K562 (cell line): ENCODE results near the gene SMIM30. TPM values are rescaled to one million over a fixed set of nuclear protein-coding genes. Genes with fewer than 3 reads are reported as not detected.

Source experiments
- HIVEP1 ChIP-seq: fragments of 250-450 bp; sonication (Bioruptor Pico); IDR thresholded peaks from 2 replicates; pipeline ENCODE4 v1.4.0; 2020; ENCODE audit warnings: mild to moderate bottlenecking
- OTX1 ChIP-seq: fragments of 450-650 bp; formaldehyde crosslinking; IDR thresholded peaks from 2 replicates; pipeline ENCODE4 v1.4.0; 2022; ENCODE audit warnings: mild to moderate bottlenecking
- RBM15 ChIP-seq: fragments of 200-400 bp; formaldehyde crosslinking; IDR thresholded peaks from 2 replicates; pipeline ENCODE4 v1.6.1; 2018; ENCODE audit warnings: mild to moderate bottlenecking, low read length, moderate library complexity; ENCODE audit not compliant: insufficient read depth
- RFX1 ChIP-seq: fragments of 450-650 bp; IDR thresholded peaks from 2 replicates; pipeline ENCODE4 v1.6.1; 2016; ENCODE audit warnings: mild to moderate bottlenecking, moderate library complexity
- SMAD4 ChIP-seq: fragments of 250-450 bp; sonication (Bioruptor Pico); conservative IDR thresholded peaks from 2 replicates; pipeline ENCODE4 v1.8.0; 2021; ENCODE audit warnings: inconsistent platforms, mild to moderate bottlenecking, moderate library complexity
- ZNF583 ChIP-seq: fragments of 250-450 bp; sonication (Bioruptor Pico); IDR thresholded peaks from 2 replicates; pipeline ENCODE4 v1.4.0; 2020
- polyA plus RNA-seq, 8 experiments: library from polyadenylated mRNA; depleted of rRNA in 4 of 8; stranded (reverse) in 5 of 8; unstranded in 3 of 8; fragments of >200 nt; fragmentation: Nextera tagmentation in 2 of 8; fragmentation: Illumina TruSeq in 1 of 8; extraction: Ambion mirVana in 2 of 8; extraction: Trizol in 1 of 8; gene quantifications; 2 replicates each; pipeline versions ENCODE4 v1.2.1 to v1.2.3, GENCODE V29; 2011 to 2014; ENCODE audit warnings: inconsistent platforms in 1 of 8, missing spikeins in 1 of 8
- total RNA-seq, 7 experiments: library from RNA; depleted of rRNA in 6 of 7; stranded (reverse); fragments of >200 nt in 6 of 7; fragmentation: Illumina TruSeq in 2 of 7; extraction: Trizol in 2 of 7; gene quantifications; 2 replicates each; pipeline versions ENCODE4 v1.2.1 to v1.2.3, GENCODE V29; 2011 to 2021; ENCODE audit warnings: low replicate concordance in 1 of 7
- TF ChIP-seq, protein P1 (sequence below): fragments of 250-450 bp; sonication (Bioruptor Pico); IDR thresholded peaks from 2 replicates; pipeline ENCODE4 v1.4.0; 2020; ENCODE audit warnings: mild to moderate bottlenecking, moderate library complexity
- TF ChIP-seq, protein P2 (sequence below): IDR thresholded peaks from 2 replicates; pipeline ENCODE4 v1.6.1; 2014; ENCODE audit warnings: antibody characterized with exemption
- TF ChIP-seq, protein P3 (sequence below): fragments of 450-650 bp; formaldehyde crosslinking; IDR thresholded peaks from 2 replicates; pipeline ENCODE4 v1.4.0; 2022; ENCODE audit warnings: missing genetic modification characterization
- TF ChIP-seq, protein P4 (sequence below): fragments of 450-650 bp; IDR thresholded peaks from 2 replicates; pipeline ENCODE4 v1.6.1; 2018; ENCODE audit not compliant: partially characterized antibody
- TF ChIP-seq, protein P5 (sequence below): fragments of 250-450 bp; sonication (Bioruptor Pico); IDR thresholded peaks from 2 replicates; pipeline ENCODE4 v1.8.0; 2022; ENCODE audit warnings: moderate library complexity, mild to moderate bottlenecking, inconsistent platforms
- TF ChIP-seq, protein P6 (sequence below): fragments of 250-450 bp; sonication (Bioruptor Pico); IDR thresholded peaks from 2 replicates; pipeline ENCODE4 v1.8.0; 2021; ENCODE audit warnings: mild to moderate bottlenecking, moderate library complexity

The SMIM30 gene
- total and polyA plus RNA-seq, 9 of the 15 experiments (the other 6 are each of a cell fraction or from before 2014, with no cell fraction given), result 161 to 891 (median 316) TPM

DNA sequence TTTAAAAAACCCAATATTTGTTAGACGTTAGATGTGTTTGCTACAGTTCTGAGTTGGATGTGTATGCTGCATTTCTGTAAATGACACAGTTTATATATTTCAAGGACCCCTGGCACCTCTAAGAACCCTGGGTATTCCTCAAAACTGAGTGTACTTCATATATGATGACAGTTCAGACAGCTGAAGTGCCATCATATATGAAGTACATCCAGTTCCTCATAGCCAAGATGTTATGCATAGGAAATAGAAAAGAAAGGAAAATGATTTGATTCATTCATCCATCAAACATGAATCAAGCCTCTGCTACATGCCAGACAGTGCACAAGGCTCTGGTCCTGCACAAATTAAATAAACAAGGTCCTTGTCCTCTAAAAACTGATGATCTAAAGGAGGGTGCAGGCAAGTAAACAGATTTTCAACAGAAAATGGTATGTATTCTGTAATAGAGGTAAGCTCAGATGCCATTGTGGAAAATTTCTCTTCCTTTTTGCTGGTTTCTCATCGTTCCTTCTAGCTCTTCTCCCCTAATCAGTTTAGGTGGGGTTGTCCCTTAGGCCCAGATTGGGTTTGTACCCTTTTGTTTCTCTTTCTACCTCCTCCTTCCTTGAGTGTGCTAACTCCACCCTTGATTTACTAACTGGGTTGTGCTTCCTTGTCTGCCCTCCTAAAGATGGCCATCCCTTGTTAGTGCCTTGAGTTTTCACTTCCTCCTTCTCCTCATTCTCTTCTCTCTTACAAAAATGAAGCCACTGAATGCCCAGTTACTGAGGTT, 25.3 kb upstream of the SMIM30 start (continued):
- TF ChIP-seq, protein P1, sequence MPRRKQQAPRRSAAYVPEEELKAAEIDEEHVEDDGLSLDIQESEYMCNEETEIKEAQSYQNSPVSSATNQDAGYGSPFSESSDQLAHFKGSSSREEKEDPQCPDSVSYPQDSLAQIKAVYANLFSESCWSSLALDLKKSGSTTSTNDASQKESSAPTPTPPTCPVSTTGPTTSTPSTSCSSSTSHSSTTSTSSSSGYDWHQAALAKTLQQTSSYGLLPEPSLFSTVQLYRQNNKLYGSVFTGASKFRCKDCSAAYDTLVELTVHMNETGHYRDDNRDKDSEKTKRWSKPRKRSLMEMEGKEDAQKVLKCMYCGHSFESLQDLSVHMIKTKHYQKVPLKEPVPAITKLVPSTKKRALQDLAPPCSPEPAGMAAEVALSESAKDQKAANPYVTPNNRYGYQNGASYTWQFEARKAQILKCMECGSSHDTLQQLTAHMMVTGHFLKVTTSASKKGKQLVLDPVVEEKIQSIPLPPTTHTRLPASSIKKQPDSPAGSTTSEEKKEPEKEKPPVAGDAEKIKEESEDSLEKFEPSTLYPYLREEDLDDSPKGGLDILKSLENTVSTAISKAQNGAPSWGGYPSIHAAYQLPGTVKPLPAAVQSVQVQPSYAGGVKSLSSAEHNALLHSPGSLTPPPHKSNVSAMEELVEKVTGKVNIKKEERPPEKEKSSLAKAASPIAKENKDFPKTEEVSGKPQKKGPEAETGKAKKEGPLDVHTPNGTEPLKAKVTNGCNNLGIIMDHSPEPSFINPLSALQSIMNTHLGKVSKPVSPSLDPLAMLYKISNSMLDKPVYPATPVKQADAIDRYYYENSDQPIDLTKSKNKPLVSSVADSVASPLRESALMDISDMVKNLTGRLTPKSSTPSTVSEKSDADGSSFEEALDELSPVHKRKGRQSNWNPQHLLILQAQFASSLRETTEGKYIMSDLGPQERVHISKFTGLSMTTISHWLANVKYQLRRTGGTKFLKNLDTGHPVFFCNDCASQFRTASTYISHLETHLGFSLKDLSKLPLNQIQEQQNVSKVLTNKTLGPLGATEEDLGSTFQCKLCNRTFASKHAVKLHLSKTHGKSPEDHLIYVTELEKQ (CRISPR knock-in tag), result peak; percentile 28; the same call in 1 of the 2 replicates
- TF ChIP-seq, protein P2, sequence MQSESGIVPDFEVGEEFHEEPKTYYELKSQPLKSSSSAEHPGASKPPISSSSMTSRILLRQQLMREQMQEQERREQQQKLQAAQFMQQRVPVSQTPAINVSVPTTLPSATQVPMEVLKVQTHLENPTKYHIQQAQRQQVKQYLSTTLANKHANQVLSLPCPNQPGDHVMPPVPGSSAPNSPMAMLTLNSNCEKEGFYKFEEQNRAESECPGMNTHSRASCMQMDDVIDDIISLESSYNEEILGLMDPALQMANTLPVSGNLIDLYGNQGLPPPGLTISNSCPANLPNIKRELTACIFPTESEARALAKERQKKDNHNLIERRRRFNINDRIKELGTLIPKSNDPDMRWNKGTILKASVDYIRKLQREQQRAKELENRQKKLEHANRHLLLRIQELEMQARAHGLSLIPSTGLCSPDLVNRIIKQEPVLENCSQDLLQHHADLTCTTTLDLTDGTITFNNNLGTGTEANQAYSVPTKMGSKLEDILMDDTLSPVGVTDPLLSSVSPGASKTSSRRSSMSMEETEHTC, result no peak
- TF ChIP-seq, protein P3, sequence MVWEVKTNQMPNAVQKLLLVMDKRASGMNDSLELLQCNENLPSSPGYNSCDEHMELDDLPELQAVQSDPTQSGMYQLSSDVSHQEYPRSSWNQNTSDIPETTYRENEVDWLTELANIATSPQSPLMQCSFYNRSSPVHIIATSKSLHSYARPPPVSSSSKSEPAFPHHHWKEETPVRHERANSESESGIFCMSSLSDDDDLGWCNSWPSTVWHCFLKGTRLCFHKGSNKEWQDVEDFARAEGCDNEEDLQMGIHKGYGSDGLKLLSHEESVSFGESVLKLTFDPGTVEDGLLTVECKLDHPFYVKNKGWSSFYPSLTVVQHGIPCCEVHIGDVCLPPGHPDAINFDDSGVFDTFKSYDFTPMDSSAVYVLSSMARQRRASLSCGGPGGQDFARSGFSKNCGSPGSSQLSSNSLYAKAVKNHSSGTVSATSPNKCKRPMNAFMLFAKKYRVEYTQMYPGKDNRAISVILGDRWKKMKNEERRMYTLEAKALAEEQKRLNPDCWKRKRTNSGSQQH (CRISPR knock-in tag), result 0 out of 2 replicates have a peak, but pooled peaks have one; percentile 39
- TF ChIP-seq OTX1 (peak; percentile 76; the same call in 1 of the 2 replicates), SMAD4 (0 out of 2 replicates have a peak, but pooled peaks have one; percentile 33), HIVEP1 (CRISPR knock-in tag) (peak; percentile 79; the same call in 1 of the 2 replicates), RBM15 (no peak), ZNF583 (CRISPR knock-in tag) (0 out of 2 replicates have a peak, but pooled peaks have one; percentile 69), RFX1 (0 out of 2 replicates have a peak, but pooled peaks have one; percentile 9)
- TF ChIP-seq, protein P4, sequence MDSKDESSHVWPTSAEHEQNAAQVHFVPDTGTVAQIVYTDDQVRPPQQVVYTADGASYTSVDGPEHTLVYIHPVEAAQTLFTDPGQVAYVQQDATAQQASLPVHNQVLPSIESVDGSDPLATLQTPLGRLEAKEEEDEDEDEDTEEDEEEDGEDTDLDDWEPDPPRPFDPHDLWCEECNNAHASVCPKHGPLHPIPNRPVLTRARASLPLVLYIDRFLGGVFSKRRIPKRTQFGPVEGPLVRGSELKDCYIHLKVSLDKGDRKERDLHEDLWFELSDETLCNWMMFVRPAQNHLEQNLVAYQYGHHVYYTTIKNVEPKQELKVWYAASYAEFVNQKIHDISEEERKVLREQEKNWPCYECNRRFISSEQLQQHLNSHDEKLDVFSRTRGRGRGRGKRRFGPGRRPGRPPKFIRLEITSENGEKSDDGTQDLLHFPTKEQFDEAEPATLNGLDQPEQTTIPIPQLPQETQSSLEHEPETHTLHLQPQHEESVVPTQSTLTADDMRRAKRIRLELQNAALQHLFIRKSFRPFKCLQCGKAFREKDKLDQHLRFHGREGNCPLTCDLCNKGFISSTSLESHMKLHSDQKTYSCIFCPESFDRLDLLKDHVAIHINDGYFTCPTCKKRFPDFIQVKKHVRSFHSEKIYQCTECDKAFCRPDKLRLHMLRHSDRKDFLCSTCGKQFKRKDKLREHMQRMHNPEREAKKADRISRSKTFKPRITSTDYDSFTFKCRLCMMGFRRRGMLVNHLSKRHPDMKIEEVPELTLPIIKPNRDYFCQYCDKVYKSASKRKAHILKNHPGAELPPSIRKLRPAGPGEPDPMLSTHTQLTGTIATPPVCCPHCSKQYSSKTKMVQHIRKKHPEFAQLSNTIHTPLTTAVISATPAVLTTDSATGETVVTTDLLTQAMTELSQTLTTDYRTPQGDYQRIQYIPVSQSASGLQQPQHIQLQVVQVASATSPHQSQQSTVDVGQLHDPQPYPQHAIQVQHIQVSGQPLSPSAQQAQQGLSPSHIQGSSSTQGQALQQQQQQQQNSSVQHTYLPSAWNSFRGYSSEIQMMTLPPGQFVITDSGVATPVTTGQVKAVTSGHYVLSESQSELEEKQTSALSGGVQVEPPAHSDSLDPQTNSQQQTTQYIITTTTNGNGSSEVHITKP, result no peak
- TF ChIP-seq, protein P5, sequence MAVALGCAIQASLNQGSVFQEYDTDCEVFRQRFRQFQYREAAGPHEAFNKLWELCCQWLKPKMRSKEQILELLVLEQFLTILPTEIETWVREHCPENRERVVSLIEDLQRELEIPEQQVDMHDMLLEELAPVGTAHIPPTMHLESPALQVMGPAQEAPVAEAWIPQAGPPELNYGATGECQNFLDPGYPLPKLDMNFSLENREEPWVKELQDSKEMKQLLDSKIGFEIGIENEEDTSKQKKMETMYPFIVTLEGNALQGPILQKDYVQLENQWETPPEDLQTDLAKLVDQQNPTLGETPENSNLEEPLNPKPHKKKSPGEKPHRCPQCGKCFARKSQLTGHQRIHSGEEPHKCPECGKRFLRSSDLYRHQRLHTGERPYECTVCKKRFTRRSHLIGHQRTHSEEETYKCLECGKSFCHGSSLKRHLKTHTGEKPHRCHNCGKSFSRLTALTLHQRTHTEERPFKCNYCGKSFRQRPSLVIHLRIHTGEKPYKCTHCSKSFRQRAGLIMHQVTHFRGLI (CRISPR knock-in tag), result peak; percentile 65; the same call in 1 of the 2 replicates
- TF ChIP-seq, protein P6, sequence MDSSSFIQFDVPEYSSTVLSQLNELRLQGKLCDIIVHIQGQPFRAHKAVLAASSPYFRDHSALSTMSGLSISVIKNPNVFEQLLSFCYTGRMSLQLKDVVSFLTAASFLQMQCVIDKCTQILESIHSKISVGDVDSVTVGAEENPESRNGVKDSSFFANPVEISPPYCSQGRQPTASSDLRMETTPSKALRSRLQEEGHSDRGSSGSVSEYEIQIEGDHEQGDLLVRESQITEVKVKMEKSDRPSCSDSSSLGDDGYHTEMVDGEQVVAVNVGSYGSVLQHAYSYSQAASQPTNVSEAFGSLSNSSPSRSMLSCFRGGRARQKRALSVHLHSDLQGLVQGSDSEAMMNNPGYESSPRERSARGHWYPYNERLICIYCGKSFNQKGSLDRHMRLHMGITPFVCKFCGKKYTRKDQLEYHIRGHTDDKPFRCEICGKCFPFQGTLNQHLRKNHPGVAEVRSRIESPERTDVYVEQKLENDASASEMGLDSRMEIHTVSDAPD (CRISPR knock-in tag), result no peak
